Measurements from ENCODE around the gene E2F2. TPM values are rescaled to one million over a fixed set of nuclear protein-coding genes. Genes with fewer than 3 reads are reported as not detected.
A peak's percentile ranks its signal among the peaks of the same experiment; 100 is the strongest.

Gene E2F2
- total RNA-seq, 1 experiment from 2014 or later, result 16.3 TPM

DNA sequence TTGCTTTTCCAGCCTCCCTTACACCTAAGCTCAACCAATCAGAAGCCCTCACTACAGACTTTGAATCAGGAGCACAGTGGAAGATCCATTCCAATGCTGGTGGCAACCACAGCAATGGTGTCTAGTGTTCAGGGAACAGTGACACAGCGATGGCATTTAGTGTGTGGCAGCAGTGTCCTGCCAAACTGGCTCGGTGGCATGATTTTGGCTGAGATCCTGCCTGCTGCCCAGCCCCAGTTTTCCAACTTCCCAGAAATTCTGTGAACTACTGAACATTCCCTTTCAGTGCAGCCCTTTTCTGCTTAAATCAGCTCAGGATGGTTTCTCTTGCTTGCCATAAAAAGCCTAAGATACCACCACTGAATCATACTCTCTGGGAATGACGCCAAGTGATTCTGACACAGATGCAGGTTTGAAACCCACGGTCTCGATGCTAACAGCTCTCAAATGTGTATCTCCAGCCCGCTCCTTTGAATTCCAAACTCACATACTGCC is 55.9 kb downstream of the E2F2 start:
- Histone ChIP-seq H3K4me1 (ENCODE audit: control insufficient read depth in 1 of 2, insufficient read depth in 2 of 2, low read length in 2 of 2) (peaks cover 20 to 29% of the 10 kb centered on the region in 2 experiments), H3K4me2 (ENCODE audit: low read length) (0 out of 2 replicates have a peak overlapping the region, but pooled peaks have one; percentile 1), H3K27me3 (ENCODE audit: insufficient read depth, low read length) (no peaks in the 10 kb centered on the region), H3K27ac (ENCODE audit: low read depth, low read length) (no peak overlapping the region), H2AFZ (ENCODE audit: low read depth, low read length, poor library complexity, severe bottlenecking) (no peak overlapping the region), H3K79me2 (ENCODE audit: insufficient read depth, low read length) (no peaks in the 10 kb centered on the region), H3K36me3 (ENCODE audit: control insufficient read depth in 1 of 2, insufficient read depth in 2 of 2, low read length in 2 of 2) (no peaks in the 10 kb centered on the region), H3K9me2 (ENCODE audit: insufficient read depth) (no peaks in the 10 kb centered on the region), H4K20me1 (ENCODE audit: insufficient read depth) (no peaks in the 10 kb centered on the region), H3K4me3 (replicated peaks in 1 of 2; ENCODE audit: low read depth in 1 of 2, low read length in 2 of 2) (no peak overlapping the region), H3K9ac (ENCODE audit: low read length) (no peak overlapping the region), H3K9me3 (ENCODE audit: control insufficient read depth in 1 of 2, insufficient read depth in 1 of 2, low read depth in 1 of 2, low read length in 2 of 2) (no peaks in the 10 kb centered on the region)
- ChIA-PET RAD21 (ENCODE audit: low non-redundant PET in 1 of 2, low total read pairs in 2 of 2, uncharacterized antibody in 2 of 2, unreplicated experiment in 2 of 2) (no interaction called here), CTCF (interaction anchor here (1.4 kb wide), 1 partner anchor 9 kb away, joined by 3 read pairs; the partner anchor contains the start of gene ASAP3), POLR2A (no interaction called here)
- BruUV-seq (replicated peaks), result no TSS peak
- TF ChIP-seq, protein P1, sequence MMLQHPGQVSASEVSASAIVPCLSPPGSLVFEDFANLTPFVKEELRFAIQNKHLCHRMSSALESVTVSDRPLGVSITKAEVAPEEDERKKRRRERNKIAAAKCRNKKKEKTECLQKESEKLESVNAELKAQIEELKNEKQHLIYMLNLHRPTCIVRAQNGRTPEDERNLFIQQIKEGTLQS (IDR thresholded peaks at IDR 0.05), result no peak
- TF ChIP-seq POLR2AphosphoS5 (IDR thresholded peaks at IDR 0.05; ENCODE audit: low read depth, low read length) (no peak), RAD21 (IDR thresholded peaks at IDR 0.05; ENCODE audit: low read depth) (no peak), FOSL1 (IDR thresholded peaks at IDR 0.05; ENCODE audit: low read depth) (no peak), TCF7L2 (IDR thresholded peaks at IDR 0.05; ENCODE audit: borderline replicate concordance, extremely low read depth, insufficient read depth, insufficient read length) (no peak), CBX3 (IDR thresholded peaks at IDR 0.05; ENCODE audit: low read depth) (no peak), EZH2phosphoT487 (IDR thresholded peaks at IDR 0.05; ENCODE audit: borderline replicate concordance) (no peak)
- TF ChIP-seq, protein P2, sequence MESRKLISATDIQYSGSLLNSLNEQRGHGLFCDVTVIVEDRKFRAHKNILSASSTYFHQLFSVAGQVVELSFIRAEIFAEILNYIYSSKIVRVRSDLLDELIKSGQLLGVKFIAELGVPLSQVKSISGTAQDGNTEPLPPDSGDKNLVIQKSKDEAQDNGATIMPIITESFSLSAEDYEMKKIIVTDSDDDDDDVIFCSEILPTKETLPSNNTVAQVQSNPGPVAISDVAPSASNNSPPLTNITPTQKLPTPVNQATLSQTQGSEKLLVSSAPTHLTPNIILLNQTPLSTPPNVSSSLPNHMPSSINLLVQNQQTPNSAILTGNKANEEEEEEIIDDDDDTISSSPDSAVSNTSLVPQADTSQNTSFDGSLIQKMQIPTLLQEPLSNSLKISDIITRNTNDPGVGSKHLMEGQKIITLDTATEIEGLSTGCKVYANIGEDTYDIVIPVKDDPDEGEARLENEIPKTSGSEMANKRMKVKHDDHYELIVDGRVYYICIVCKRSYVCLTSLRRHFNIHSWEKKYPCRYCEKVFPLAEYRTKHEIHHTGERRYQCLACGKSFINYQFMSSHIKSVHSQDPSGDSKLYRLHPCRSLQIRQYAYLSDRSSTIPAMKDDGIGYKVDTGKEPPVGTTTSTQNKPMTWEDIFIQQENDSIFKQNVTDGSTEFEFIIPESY (IDR thresholded peaks at IDR 0.05; ENCODE audit: extremely low read depth, insufficient replicate concordance, low read length), result no peak
- TF ChIP-seq, protein P3, sequence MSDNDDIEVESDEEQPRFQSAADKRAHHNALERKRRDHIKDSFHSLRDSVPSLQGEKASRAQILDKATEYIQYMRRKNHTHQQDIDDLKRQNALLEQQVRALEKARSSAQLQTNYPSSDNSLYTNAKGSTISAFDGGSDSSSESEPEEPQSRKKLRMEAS (IDR thresholded peaks at IDR 0.05), result no peak
- intact Hi-C loops (cut with micrococcal nuclease), result no loop called here
- no peak for DNase-seq (ENCODE audit: low read depth, low spot score)
- ATAC-seq, result no peak; the same call in 1 of the 2 replicates

Data from HCT116 (cell line).